ENCODE data around the gene TMC8.
A peak's percentile ranks its signal among the peaks of the same experiment; 100 is the strongest.

TMC8 gene

GRCh38 chr17:78172249-78173051 is 41.9 kb downstream of the TMC8 start:
- TF ChIP-seq CTCF (IDR thresholded peaks at IDR 0.05; ENCODE audit: low read depth, low read length), result no peak
- no peak for TF ChIP-seq EZH2phosphoT487 (IDR thresholded peaks at IDR 0.05; ENCODE audit: low read depth)
- Histone ChIP-seq H2AFZ (ENCODE audit: low read depth, low read length) (no peak overlapping the region), H3K4me3 (ENCODE audit: low read length) (peak overlapping the region; percentile 99), H3K27me3 (ENCODE audit: low read depth, low read length) (no peaks in the 10 kb centered on the region), H3K36me3 (replicated peaks; ENCODE audit: low read depth, low read length) (peaks cover 63% of the 10 kb centered on the region), H3K79me2 (ENCODE audit: low read length) (peaks cover 55% of the 10 kb centered on the region), H3K9ac (ENCODE audit: low read length) (peak overlapping the region; percentile 65), H3K4me2 (ENCODE audit: low read length) (peak overlapping the region; percentile 99), H3K27ac (ENCODE audit: low read length) (peak overlapping the region; percentile 96), H3K4me1 (ENCODE audit: low read length) (peaks cover 75% of the 10 kb centered on the region), H3K9me3 (ENCODE audit: insufficient read depth, low read length) (no peaks in the 10 kb centered on the region), H4K20me1 (ENCODE audit: insufficient read depth, low read length) (peaks cover 22% of the 10 kb centered on the region; the same call in 1 of the 2 replicates)

- H3K36me3 ChIP-seq (replicated peaks; ENCODE audit: low read depth, low read length), result peaks cover 65% of the 10 kb centered on the region
- peak overlapping the region; percentile 99 for H3K4me2 ChIP-seq (ENCODE audit: low read length)
- peak overlapping the region; percentile 65 for H3K9ac ChIP-seq (ENCODE audit: low read length)
- peaks cover 22% of the 10 kb centered on the region; the same call in 1 of the 2 replicates for H4K20me1 ChIP-seq (ENCODE audit: insufficient read depth, low read length)
- H2AFZ ChIP-seq (ENCODE audit: low read depth, low read length), result no peak overlapping the region
- no peaks in the 10 kb centered on the region for H3K9me3 ChIP-seq (ENCODE audit: insufficient read depth, low read length)
- H3K27ac ChIP-seq (ENCODE audit: low read length), result peak overlapping the region; percentile 96
- H3K4me3 ChIP-seq (ENCODE audit: low read length), result peak overlapping the region; percentile 99
- H3K79me2 ChIP-seq (ENCODE audit: low read length), result peaks cover 50% of the 10 kb centered on the region
- TF ChIP-seq EZH2phosphoT487 (IDR thresholded peaks at IDR 0.05; ENCODE audit: low read depth) (no peak), CTCF (IDR thresholded peaks at IDR 0.05; ENCODE audit: low read depth, low read length) (no peak)
- no peaks in the 10 kb centered on the region for H3K27me3 ChIP-seq (ENCODE audit: low read depth, low read length)
- peaks cover 75% of the 10 kb centered on the region for H3K4me1 ChIP-seq (ENCODE audit: low read length)
Observed at GRCh38 chr17:78173097-78173715, 42.6 kb downstream of the TMC8 start.

GRCh38 chr17:78174346-78174869 is 43.8 kb downstream of the TMC8 start:
- Histone ChIP-seq H3K79me2 (ENCODE audit: low read length) (peaks cover 38% of the 10 kb centered on the region), H4K20me1 (ENCODE audit: insufficient read depth, low read length) (peaks cover 21% of the 10 kb centered on the region; the same call in 1 of the 2 replicates), H3K36me3 (replicated peaks; ENCODE audit: low read depth, low read length) (peaks cover 73% of the 10 kb centered on the region), H3K9ac (ENCODE audit: low read length) (peak overlapping the region; percentile 65), H3K27ac (ENCODE audit: low read length) (peak overlapping the region; percentile 96), H2AFZ (ENCODE audit: low read depth, low read length) (no peak overlapping the region), H3K27me3 (ENCODE audit: low read depth, low read length) (no peaks in the 10 kb centered on the region), H3K4me1 (ENCODE audit: low read length) (peaks cover 75% of the 10 kb centered on the region), H3K4me2 (ENCODE audit: low read length) (peak overlapping the region; percentile 99), H3K4me3 (ENCODE audit: low read length) (peak overlapping the region; percentile 6), H3K9me3 (ENCODE audit: insufficient read depth, low read length) (no peaks in the 10 kb centered on the region)
- TF ChIP-seq EZH2phosphoT487 (IDR thresholded peaks at IDR 0.05; ENCODE audit: low read depth), result no peak
- TF ChIP-seq CTCF (IDR thresholded peaks at IDR 0.05; ENCODE audit: low read depth, low read length), result peak; percentile 7; the same call in 1 of the 2 replicates

Data from OCI-LY3 (cell line).